ENCODE results near the gene DXO. TPM values are rescaled to one million over a fixed set of nuclear protein-coding genes. Genes with fewer than 3 reads are reported as not detected.

DXO gene
- total and polyA plus RNA-seq, 4 donors, result 5.1 to 41.7 (median 20.4) TPM

Small RNA genes within 50 kb of the gene (microRNA-seq; reads per million reads assigned to microRNA genes)
- 0 to 0.60 reads per million in 2 donors for gene MIR1236

Other genes starting within 250 kb of the DXO start
Only the 30 nearest of the 33 such genes appear.
- 10 to 100 TPM in 1 of 2 donors, 1 to 10 TPM in 1; 5.9 to 15.1 TPM for gene MSH5, start 232.1 kb downstream of the DXO start, total RNA-seq
- 1 to 10 TPM in 1 of 2 donors, not detected in 1; 7.0 TPM for gene MSH5, start 232.1 kb downstream of the DXO start, polyA plus RNA-seq
- 1 to 10 TPM in 1 of 2 donors, under 1 TPM in 1; 0.68 to 2.9 TPM for gene SAPCD1, start 209.5 kb downstream of the DXO start, total RNA-seq
- 1 to 10 TPM in 1 of 2 donors, not detected in 1; 3.2 TPM for gene SAPCD1, start 209.5 kb downstream of the DXO start, polyA plus RNA-seq
- gene VWA7, start 194.8 kb downstream of the DXO start, total RNA-seq, result 1 to 10 TPM in 1 of 2 donors, under 1 TPM in 1; 0.58 to 1.3 TPM
- gene VWA7, start 194.8 kb downstream of the DXO start, polyA plus RNA-seq, result under 1 TPM in 1 of 2 donors, not detected in 1; 0.23 TPM
- gene VARS1, start 176.4 kb downstream of the DXO start, total RNA-seq, result 10 to 100 TPM; 44.4 to 49.6 TPM
- 10 to 100 TPM in 1 of 2 donors, 1 to 10 TPM in 1; 9.8 to 26.4 TPM for gene VARS1, start 176.4 kb downstream of the DXO start, polyA plus RNA-seq
- 10 to 100 TPM; 32.4 to 33.4 TPM for gene LSM2, start 165.2 kb downstream of the DXO start, total RNA-seq
- 10 to 100 TPM; 41.7 to 42.2 TPM for gene LSM2, start 165.2 kb downstream of the DXO start, polyA plus RNA-seq
- 1 to 10 TPM; 1.9 TPM for gene HSPA1L, start 156.9 kb downstream of the DXO start, total RNA-seq
- 1 to 10 TPM; 1.3 to 2.1 TPM for gene HSPA1L, start 156.9 kb downstream of the DXO start, polyA plus RNA-seq
- 100 to 1,000 TPM; 194 to 454 TPM for gene HSPA1A, start 156.6 kb downstream of the DXO start, total RNA-seq
- 10 to 100 TPM; 55.1 to 98.7 TPM for gene HSPA1A, start 156.6 kb downstream of the DXO start, polyA plus RNA-seq
- 100 to 1,000 TPM; 155 to 332 TPM for gene HSPA1B, start 144.4 kb downstream of the DXO start, total RNA-seq
- 10 to 100 TPM; 23.2 to 61.1 TPM for gene HSPA1B, start 144.4 kb downstream of the DXO start, polyA plus RNA-seq
- gene NEU1, start 109.3 kb downstream of the DXO start, total RNA-seq, result 10 to 100 TPM; 23.9 to 24.6 TPM
- gene NEU1, start 109.3 kb downstream of the DXO start, polyA plus RNA-seq, result 10 to 100 TPM; 20.3 to 23.7 TPM
- gene SLC44A4, start 93.1 kb downstream of the DXO start, total RNA-seq, result 1 to 10 TPM in 1 of 2 donors, under 1 TPM in 1; 0.60 to 1.5 TPM
- 10 to 100 TPM in 1 of 2 donors, under 1 TPM in 1; 0.31 to 12.0 TPM for gene SLC44A4, start 93.1 kb downstream of the DXO start, polyA plus RNA-seq
- 10 to 100 TPM; 23.6 to 40.4 TPM for gene EHMT2, start 74.4 kb downstream of the DXO start, total RNA-seq
- 10 to 100 TPM; 16.7 to 56.8 TPM for gene EHMT2, start 74.4 kb downstream of the DXO start, polyA plus RNA-seq
- gene ZBTB12, start 70.1 kb downstream of the DXO start, total RNA-seq, result 1 to 10 TPM; 1.8 to 4.9 TPM
- gene ZBTB12, start 70.1 kb downstream of the DXO start, polyA plus RNA-seq, result 1 to 10 TPM; 1.2 to 3.4 TPM
- gene C2, start 44.4 kb downstream of the DXO start, total RNA-seq, result 10 to 100 TPM; 20.8 to 46.6 TPM
- gene C2, start 44.4 kb downstream of the DXO start, polyA plus RNA-seq, result 10 to 100 TPM in 1 of 2 donors, 1 to 10 TPM in 1; 5.6 to 16.7 TPM
- 100 to 1,000 TPM in 1 of 2 donors, 10 to 100 TPM in 1; 56.7 to 141 TPM for gene CFB, start 26.0 kb downstream of the DXO start, total RNA-seq
- gene CFB, start 26.0 kb downstream of the DXO start, polyA plus RNA-seq, result 10 to 100 TPM; 26.4 to 90.4 TPM
- gene NELFE, start 13.2 kb downstream of the DXO start, total RNA-seq, result 10 to 100 TPM; 42.2 to 55.5 TPM
- gene NELFE, start 13.2 kb downstream of the DXO start, polyA plus RNA-seq, result 10 to 100 TPM; 61.9 to 71.5 TPM
- gene SKIC2, start 13.0 kb downstream of the DXO start, total RNA-seq, result 10 to 100 TPM; 53.8 to 90.3 TPM
- gene SKIC2, start 13.0 kb downstream of the DXO start, polyA plus RNA-seq, result 100 to 1,000 TPM in 1 of 2 donors, 10 to 100 TPM in 1; 26.7 to 188 TPM
- gene C4A, start 9.9 kb upstream of the DXO start, total RNA-seq, result 100 to 1,000 TPM; 146 to 258 TPM
- gene C4A, start 9.9 kb upstream of the DXO start, polyA plus RNA-seq, result 10 to 100 TPM in 1 of 2 donors, 1 to 10 TPM in 1; 7.4 to 43.6 TPM
- gene C4B, start 42.7 kb upstream of the DXO start, total RNA-seq, result 100 to 1,000 TPM; 149 to 225 TPM
- gene C4B, start 42.7 kb upstream of the DXO start, polyA plus RNA-seq, result 10 to 100 TPM; 10.8 to 49.3 TPM
- gene CYP21A2, start 66.3 kb upstream of the DXO start, total RNA-seq, result 1 to 10 TPM; 2.2 to 2.3 TPM
- gene CYP21A2, start 66.3 kb upstream of the DXO start, polyA plus RNA-seq, result 1 to 10 TPM in 1 of 2 donors, not detected in 1; 3.6 TPM
- gene TNXB, start 137.2 kb upstream of the DXO start, total RNA-seq, result 100 to 1,000 TPM; 146 to 441 TPM
- gene TNXB, start 137.2 kb upstream of the DXO start, polyA plus RNA-seq, result 10 to 100 TPM; 11.1 to 86.1 TPM
- gene ATF6B, start 156.1 kb upstream of the DXO start, total RNA-seq, result 10 to 100 TPM; 56.2 to 90.9 TPM
- gene ATF6B, start 156.1 kb upstream of the DXO start, polyA plus RNA-seq, result 10 to 100 TPM; 12.9 to 93.1 TPM
- gene FKBPL, start 158.2 kb upstream of the DXO start, total RNA-seq, result 1 to 10 TPM; 1.9 to 4.7 TPM
- 1 to 10 TPM; 3.4 to 4.8 TPM for gene FKBPL, start 158.2 kb upstream of the DXO start, polyA plus RNA-seq
- gene PRRT1, start 179.8 kb upstream of the DXO start, total RNA-seq, result 1 to 10 TPM; 3.6 to 7.0 TPM
- 10 to 100 TPM in 1 of 2 donors, 1 to 10 TPM in 1; 4.6 to 12.5 TPM for gene PRRT1, start 179.8 kb upstream of the DXO start, polyA plus RNA-seq
- 10 to 100 TPM; 26.0 to 37.6 TPM for gene PPT2, start 182.0 kb upstream of the DXO start, total RNA-seq
- gene PPT2, start 182.0 kb upstream of the DXO start, polyA plus RNA-seq, result 10 to 100 TPM in 1 of 2 donors, 1 to 10 TPM in 1; 4.3 to 29.7 TPM
- gene EGFL8, start 192.5 kb upstream of the DXO start, total RNA-seq, result 10 to 100 TPM; 20.7 to 38.8 TPM
- 100 to 1,000 TPM in 1 of 2 donors, 1 to 10 TPM in 1; 3.9 to 138 TPM for gene EGFL8, start 192.5 kb upstream of the DXO start, polyA plus RNA-seq
- gene AGPAT1, start 203.9 kb upstream of the DXO start, total RNA-seq, result 10 to 100 TPM; 36.2 to 41.7 TPM
- gene AGPAT1, start 203.9 kb upstream of the DXO start, polyA plus RNA-seq, result 10 to 100 TPM; 42.9 to 54.8 TPM
- 10 to 100 TPM; 35.0 to 44.5 TPM for gene RNF5, start 206.3 kb upstream of the DXO start, total RNA-seq
- gene RNF5, start 206.3 kb upstream of the DXO start, polyA plus RNA-seq, result 100 to 1,000 TPM in 1 of 2 donors, 10 to 100 TPM in 1; 64.1 to 109 TPM
- 10 to 100 TPM in 1 of 2 donors, 1 to 10 TPM in 1; 6.4 to 12.7 TPM for gene AGER, start 212.1 kb upstream of the DXO start, total RNA-seq
- gene AGER, start 212.1 kb upstream of the DXO start, polyA plus RNA-seq, result 10 to 100 TPM in 1 of 2 donors, 1 to 10 TPM in 1; 1.4 to 16.5 TPM
- 10 to 100 TPM; 66.0 to 91.2 TPM for gene PBX2, start 218.1 kb upstream of the DXO start, total RNA-seq
- 10 to 100 TPM; 11.5 to 64.0 TPM for gene PBX2, start 218.1 kb upstream of the DXO start, polyA plus RNA-seq
- gene GPSM3, start 220.5 kb upstream of the DXO start, total RNA-seq, result 10 to 100 TPM; 20.1 to 26.2 TPM
- gene GPSM3, start 220.5 kb upstream of the DXO start, polyA plus RNA-seq, result 10 to 100 TPM in 1 of 2 donors, 1 to 10 TPM in 1; 5.4 to 31.1 TPM

Data from aorta (tissue), 4 donors.